OCI-LY3 (cell line): ENCODE data around the gene SSU72.

ENCODE experiments used
- H2AFZ ChIP-seq: fragments of 200-600, 300-600 bp; shearing (Covaris generic); 2 replicates; pipeline ENCODE4 v1.6.0; 2014; ENCODE audit warnings: antibody characterized with exemption, low read depth, low read length
- H3K27ac ChIP-seq: fragments of 200-600, 300-600 bp; sonication (generic); 2 replicates; pipeline ENCODE4 v1.5.1; 2014; ENCODE audit warnings: mild to moderate bottlenecking, low read length, moderate library complexity, mixed read lengths
- H3K27me3 ChIP-seq: fragments of 200-600, 300-600 bp; sonication (generic); 2 replicates; pipeline ENCODE4 v1.6.1; 2014; ENCODE audit warnings: low read depth, low read length, mixed read lengths
- H3K36me3 ChIP-seq: fragments of 200-600, 300-600 bp; sonication (generic); replicated peaks from 2 replicates; pipeline ENCODE3; 2014; ENCODE audit warnings: low read depth, low read length, mixed read lengths
- H3K4me1 ChIP-seq: fragments of 300-600, 200-600 bp; sonication (generic); 2 replicates; pipeline ENCODE4 v1.6.1; 2014; ENCODE audit warnings: low read length, mixed read lengths
- H3K4me2 ChIP-seq: fragments of 200-600, 300-600 bp; sonication (generic); 2 replicates; pipeline ENCODE4 v1.6.1; 2014; ENCODE audit warnings: low read length, mixed read lengths
- H3K4me3 ChIP-seq: fragments of 300-600, 200-600 bp; sonication (generic); 2 replicates; pipeline ENCODE4 v1.5.1; 2014; ENCODE audit warnings: antibody characterized with exemption, mild to moderate bottlenecking, low read length, moderate library complexity
- H3K79me2 ChIP-seq: fragments of 300-600, 200-600 bp; shearing (Covaris generic); 2 replicates; pipeline ENCODE4 v1.6.1; 2014; ENCODE audit warnings: mild to moderate bottlenecking, low read length, mixed read lengths
- H3K9ac ChIP-seq: fragments of 300-600, 200-600 bp; shearing (Covaris generic); 2 replicates; pipeline ENCODE4 v1.6.0; 2014; ENCODE audit warnings: mild to moderate bottlenecking, low read length, moderate library complexity
- H3K9me3 ChIP-seq: fragments of 200-600, 300-600 bp; shearing (Covaris generic); 2 replicates; pipeline ENCODE4 v1.6.1; 2014; ENCODE audit warnings: low read length, mixed read lengths; ENCODE audit not compliant: insufficient read depth
- H4K20me1 ChIP-seq: fragments of 200-600, 300-600 bp; sonication (generic); 2 replicates; pipeline ENCODE4 v1.6.1; 2016; ENCODE audit warnings: low read length, mixed read lengths; ENCODE audit not compliant: insufficient read depth
- EZH2phosphoT487 ChIP-seq: fragments of 200-600 bp; shearing (Covaris generic); IDR thresholded peaks from 2 replicates; pipeline ENCODE4 v1.6.1; 2018; ENCODE audit warnings: antibody characterized with exemption, mixed run types, low read depth
- TF ChIP-seq, protein P1 (sequence below): fragments of 200-600, 300-600 bp; sonication (generic); IDR thresholded peaks from 2 replicates; pipeline ENCODE4 v1.5.1; 2014; ENCODE audit warnings: antibody characterized with exemption, low read length, low read depth

SSU72 gene

DNA sequence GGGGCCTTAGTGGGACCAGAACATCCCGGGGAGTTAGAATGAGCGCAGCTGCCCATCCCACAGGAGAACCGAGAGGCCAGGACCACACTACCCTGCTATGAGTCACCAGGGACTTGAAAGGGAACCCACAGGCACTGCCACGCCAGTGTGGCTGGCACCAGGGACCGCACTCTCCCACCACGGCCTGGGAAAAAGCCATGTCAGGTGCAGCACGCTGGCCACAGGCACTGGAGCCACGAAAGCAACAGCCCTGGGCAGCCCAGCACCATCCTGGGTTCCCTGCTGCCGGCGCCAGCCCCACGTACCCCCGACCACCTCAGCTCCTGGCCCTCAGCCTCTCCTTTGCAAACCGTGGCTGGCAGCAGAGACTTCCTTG lies 20.1 kb downstream of the SSU72 start:
- H3K79me2 ChIP-seq = no peaks in the 10 kb centered on the region
- no peak overlapping the region for H3K9ac ChIP-seq
- H2AFZ ChIP-seq = no peak overlapping the region
- no peak overlapping the region for H3K4me2 ChIP-seq
- H3K4me3 ChIP-seq = no peak overlapping the region
- TF ChIP-seq EZH2phosphoT487 = no peak
- TF ChIP-seq, protein P1, sequence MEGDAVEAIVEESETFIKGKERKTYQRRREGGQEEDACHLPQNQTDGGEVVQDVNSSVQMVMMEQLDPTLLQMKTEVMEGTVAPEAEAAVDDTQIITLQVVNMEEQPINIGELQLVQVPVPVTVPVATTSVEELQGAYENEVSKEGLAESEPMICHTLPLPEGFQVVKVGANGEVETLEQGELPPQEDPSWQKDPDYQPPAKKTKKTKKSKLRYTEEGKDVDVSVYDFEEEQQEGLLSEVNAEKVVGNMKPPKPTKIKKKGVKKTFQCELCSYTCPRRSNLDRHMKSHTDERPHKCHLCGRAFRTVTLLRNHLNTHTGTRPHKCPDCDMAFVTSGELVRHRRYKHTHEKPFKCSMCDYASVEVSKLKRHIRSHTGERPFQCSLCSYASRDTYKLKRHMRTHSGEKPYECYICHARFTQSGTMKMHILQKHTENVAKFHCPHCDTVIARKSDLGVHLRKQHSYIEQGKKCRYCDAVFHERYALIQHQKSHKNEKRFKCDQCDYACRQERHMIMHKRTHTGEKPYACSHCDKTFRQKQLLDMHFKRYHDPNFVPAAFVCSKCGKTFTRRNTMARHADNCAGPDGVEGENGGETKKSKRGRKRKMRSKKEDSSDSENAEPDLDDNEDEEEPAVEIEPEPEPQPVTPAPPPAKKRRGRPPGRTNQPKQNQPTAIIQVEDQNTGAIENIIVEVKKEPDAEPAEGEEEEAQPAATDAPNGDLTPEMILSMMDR = no peak
- no peaks in the 10 kb centered on the region for H3K27me3 ChIP-seq
- H3K9me3 ChIP-seq = no peaks in the 10 kb centered on the region
- H3K27ac ChIP-seq = no peak overlapping the region
- no peaks in the 10 kb centered on the region for H4K20me1 ChIP-seq
- no peaks in the 10 kb centered on the region for H3K36me3 ChIP-seq
- H3K4me1 ChIP-seq = no peaks in the 10 kb centered on the region

DNA sequence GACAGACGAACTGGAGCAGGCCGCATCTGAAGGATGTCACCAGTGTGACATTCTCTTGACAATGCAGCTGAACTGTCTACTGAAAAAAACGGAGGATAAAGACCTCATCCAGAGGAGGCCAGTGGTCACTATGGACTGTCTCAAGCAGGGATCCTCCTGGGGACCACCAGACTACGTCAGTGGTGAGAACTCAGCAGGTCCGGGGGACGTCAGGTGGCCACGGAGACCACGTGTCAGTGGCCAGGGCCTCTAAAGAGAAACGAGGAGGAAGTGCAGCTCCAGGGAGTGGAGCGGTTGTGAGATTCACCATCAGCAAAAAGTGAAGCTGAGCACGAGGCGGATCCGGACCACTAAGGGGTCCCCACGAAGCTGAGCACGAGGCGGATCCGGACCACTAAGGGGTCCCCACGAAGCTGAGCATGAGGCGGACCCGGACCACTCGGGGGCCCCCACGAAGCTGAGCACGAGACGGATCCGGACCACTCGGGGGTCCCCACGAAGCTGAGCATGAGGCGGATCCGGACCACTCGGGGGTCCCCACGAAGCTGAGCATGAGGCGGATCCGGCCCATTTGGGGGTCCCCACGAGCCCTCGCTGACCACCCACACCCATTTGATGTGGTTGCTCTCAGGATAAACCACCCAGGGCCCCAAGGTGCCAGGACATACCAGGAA lies 20.7 kb downstream of the SSU72 start:
- Histone ChIP-seq H3K27ac (no peak overlapping the region), H3K79me2 (no peaks in the 10 kb centered on the region), H2AFZ (no peak overlapping the region), H3K27me3 (no peaks in the 10 kb centered on the region), H3K36me3 (no peaks in the 10 kb centered on the region), H3K9ac (no peak overlapping the region), H4K20me1 (no peaks in the 10 kb centered on the region), H3K4me3 (no peak overlapping the region), H3K4me2 (no peak overlapping the region), H3K4me1 (no peaks in the 10 kb centered on the region), H3K9me3 (no peaks in the 10 kb centered on the region)
- no peak for TF ChIP-seq EZH2phosphoT487
- TF ChIP-seq, protein P1 = no peak

GRCh38 chr1:1552263-1552639 lies 22.4 kb downstream of the SSU72 start:
- no peak overlapping the region for H3K4me2 ChIP-seq

DNA sequence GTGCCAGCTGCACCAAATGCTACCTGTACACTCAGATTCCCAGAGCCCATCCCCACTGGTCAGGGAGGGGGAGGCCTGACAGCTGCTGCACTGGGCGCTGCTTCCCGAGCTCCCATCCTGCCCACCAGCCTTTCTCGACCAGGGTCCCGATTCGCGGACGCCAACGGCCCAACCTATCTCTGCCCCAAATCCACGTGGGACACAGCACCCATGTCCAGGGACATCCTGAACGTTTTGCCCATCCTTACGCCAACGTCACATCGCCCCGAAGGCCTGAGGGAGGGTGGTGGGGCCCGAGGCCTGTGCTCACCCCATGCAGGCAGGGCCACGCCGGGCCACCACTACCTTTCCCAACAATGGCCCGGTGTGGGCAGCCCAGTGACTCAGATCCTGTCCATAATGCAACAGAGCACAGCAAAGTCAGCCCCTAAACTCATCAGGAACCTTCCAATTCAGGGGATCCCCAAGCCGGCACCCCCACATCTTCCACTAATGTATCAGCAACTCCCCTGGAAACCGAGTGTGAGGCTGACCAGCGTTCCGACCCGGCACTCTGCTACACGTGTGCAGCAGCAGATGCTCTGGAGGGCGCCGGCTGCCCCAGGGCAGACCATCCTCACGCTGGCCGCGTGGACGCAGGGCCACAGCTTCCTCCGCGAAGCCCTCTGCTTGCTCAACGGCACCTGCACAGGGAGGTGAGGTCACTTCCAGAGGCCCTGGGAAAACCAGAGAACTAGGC lies 23.0 kb downstream of the SSU72 start:
- Histone ChIP-seq H3K9ac (no peak overlapping the region), H2AFZ (no peak overlapping the region), H3K4me1 (no peaks in the 10 kb centered on the region), H3K27me3 (no peaks in the 10 kb centered on the region), H3K79me2 (no peaks in the 10 kb centered on the region), H3K27ac (no peak overlapping the region), H3K36me3 (no peaks in the 10 kb centered on the region), H3K4me3 (no peak overlapping the region), H3K9me3 (no peaks in the 10 kb centered on the region), H3K4me2 (no peak overlapping the region), H4K20me1 (no peaks in the 10 kb centered on the region)
- no peak for TF ChIP-seq EZH2phosphoT487
- TF ChIP-seq, protein P1 = no peak

More at GRCh38 chr1:1552263-1552639, 22.4 kb downstream of the SSU72 start:
- Histone ChIP-seq H3K4me1 (no peaks in the 10 kb centered on the region), H3K4me3 (no peak overlapping the region), H4K20me1 (no peaks in the 10 kb centered on the region), H3K27ac (no peak overlapping the region), H3K36me3 (no peaks in the 10 kb centered on the region), H2AFZ (no peak overlapping the region), H3K9me3 (no peaks in the 10 kb centered on the region), H3K79me2 (no peaks in the 10 kb centered on the region), H3K9ac (no peak overlapping the region), H3K27me3 (no peaks in the 10 kb centered on the region)
- no peak for TF ChIP-seq EZH2phosphoT487
- TF ChIP-seq, protein P1 = no peak
